ENCODE measurements around the gene ABHD16B.
"Not testable (repeated sequence)": the region's sequence is repeated elsewhere in the genome, so short reads cannot be mapped to it uniquely, and the experiment has no call there.

Gene ABHD16B

GRCh38 chr20:63856098-63856511, 5.2 kb upstream of the ABHD16B start:
- DNase-seq, result no peak

GRCh38 chr20:63857764-63858392, 3.4 kb upstream of the ABHD16B start:
- DNase-seq, result no peak

- no peak for DNase-seq
These were observed 2.7 kb upstream of the ABHD16B start for GRCh38 chr20:63858393-63859165.

- no peak for DNase-seq
These were observed 2.1 kb upstream of the ABHD16B start for GRCh38 chr20:63859166-63859699.

- DNase-seq, result no peak
These were observed 810 bp upstream of the ABHD16B start for GRCh38 chr20:63860325-63861051.

GRCh38 chr20:63861981-63862901, 943 bp downstream of the ABHD16B start:
- DNase-seq, result no peak

GRCh38 chr20:63863021-63863797, 1.9 kb downstream of the ABHD16B start:
- no peak for DNase-seq

- peak; percentile 84 for DNase-seq
These were observed 2.7 kb downstream of the ABHD16B start for GRCh38 chr20:63863798-63864544.

GRCh38 chr20:63864545-63864977, 3.3 kb downstream of the ABHD16B start:
- no peak for DNase-seq

- peak; percentile 97 for DNase-seq
These were observed 3.8 kb downstream of the ABHD16B start, which contains the start of gene TPD52L2 for GRCh38 chr20:63864978-63865640. Gene TPD52L2, plus strand, starts transcription at chr20:63865270. Its CDS starts 96 bp downstream, at chr20:63865366.

GRCh38 chr20:63867042-63867441, 5.7 kb downstream of the ABHD16B start:
- DNase-seq, result not testable (repeated sequence)

- no peak for DNase-seq
These were observed 7.0 kb downstream of the ABHD16B start for GRCh38 chr20:63868264-63868663.

GRCh38 chr20:63873477-63873971, 12.2 kb downstream of the ABHD16B start:
- DNase-seq, result peak; percentile 40

GRCh38 chr20:63874241-63874640, 12.9 kb downstream of the ABHD16B start:
- DNase-seq, result not testable (repeated sequence)

GRCh38 chr20:63876489-63877036, 15.3 kb downstream of the ABHD16B start:
- no peak for DNase-seq

GRCh38 chr20:63877755-63878470, 16.6 kb downstream of the ABHD16B start:
- no peak for DNase-seq

- DNase-seq, result no peak
These were observed 17.8 kb downstream of the ABHD16B start for GRCh38 chr20:63878899-63879663.

- not testable (repeated sequence) for DNase-seq
These were observed 19.6 kb downstream of the ABHD16B start for GRCh38 chr20:63880901-63881300.

Measured in CD4-positive, alpha-beta T cell treated with Interleukin-21 for 1 hour (primary cell).